NCI-H2227 (cell line): Measurements from ENCODE around the gene GPRASP2.

Experiments
- DNase-seq: peaks from one replicate; lab custom pipeline; 2025; ENCODE audit not compliant: unreplicated experiment; lab: John Stamatoyannopoulos, UW

The GPRASP2 gene

GRCh38 chrX:102744307-102744706, 32.1 kb downstream of the GPRASP2 start:
- DNase-seq: no peak

- DNase-seq: peak; percentile 74
Measured at GRCh38 chrX:102745513-102745856, 33.2 kb downstream of the GPRASP2 start.

- peak; percentile 92 for DNase-seq
Measured at GRCh38 chrX:102745857-102746584, 33.8 kb downstream of the GPRASP2 start.

GRCh38 chrX:102765217-102765616, 53.0 kb downstream of the GPRASP2 start:
- no peak for DNase-seq

GRCh38 chrX:102765809-102766208, 53.6 kb downstream of the GPRASP2 start:
- DNase-seq: no peak

GRCh38 chrX:102767287-102767686, 55.0 kb downstream of the GPRASP2 start:
- DNase-seq: no peak
